SK-MEL-5 (cell line): ENCODE results near the gene OR52B2. TPM values are rescaled to one million over a fixed set of nuclear protein-coding genes. Genes with fewer than 3 reads are reported as not detected.
"Not testable (repeated sequence)": the region's sequence is repeated elsewhere in the genome, so short reads cannot be mapped to it uniquely, and the experiment has no call there.

ENCODE experiments used
- DNase-seq: peaks from one replicate; pipeline ENCODE4 v3.0.0-alpha.2; 2016; ENCODE audit warnings: low read depth, low spot score
- in situ Hi-C: cut with HindIII; loops from 2 replicates; pipeline ENCODE4 v1.10.0; 2016; ENCODE audit warnings: low sequenced_read_pairs, high pct_unique_total_duplicates, low pct_unique_long_range_greater_than_20kb
- total RNA-seq: library from RNA; depleted of rRNA; stranded (reverse); fragments of >200 nt; shearing (Covaris generic); gene quantifications from 2 replicates; pipeline ENCODE4 v1.2.3, GENCODE V29; 2014; rRNA removed

Gene OR52B2
- total RNA-seq, 1 experiment from 2014 or later: not detected

- in situ Hi-C loops: no loop called here
- peak; percentile 82 for DNase-seq
Measured at GRCh38 chr11:6194065-6194581, 24.0 kb upstream of the OR52B2 start.

- in situ Hi-C loops: no loop called here
Measured at GRCh38 chr11:6191742-6192141, 21.6 kb upstream of the OR52B2 start.

GRCh38 chr11:6175440-6175839, 5.3 kb upstream of the OR52B2 start:
- no peak for DNase-seq
- in situ Hi-C loops: no loop called here

More at GRCh38 chr11:6191742-6192141, 21.6 kb upstream of the OR52B2 start:
- DNase-seq: no peak

GRCh38 chr11:6156628-6157359, 13.3 kb downstream of the OR52B2 start:
- no peak for DNase-seq
- in situ Hi-C loops: no loop called here

GRCh38 chr11:6152126-6152525, 18.0 kb downstream of the OR52B2 start:
- in situ Hi-C loops: no loop called here
- no peak for DNase-seq

- in situ Hi-C loops: no loop called here
- DNase-seq: no peak
Measured at GRCh38 chr11:6151117-6151516, 19.0 kb downstream of the OR52B2 start.

GRCh38 chr11:6143737-6144136, 26.4 kb downstream of the OR52B2 start:
- DNase-seq, in situ Hi-C loops: not testable (repeated sequence)

GRCh38 chr11:6142936-6143335, 27.2 kb downstream of the OR52B2 start:
- in situ Hi-C loops: no loop called here
- DNase-seq: no peak

- in situ Hi-C loops, DNase-seq: not testable (repeated sequence)
Measured at GRCh38 chr11:6135936-6136335, 34.2 kb downstream of the OR52B2 start.

GRCh38 chr11:6132431-6132830, 37.7 kb downstream of the OR52B2 start:
- in situ Hi-C loops: no loop called here
- DNase-seq: no peak

GRCh38 chr11:6129635-6130034, 40.5 kb downstream of the OR52B2 start:
- no peak for DNase-seq
- in situ Hi-C loops: no loop called here

- DNase-seq: no peak
- in situ Hi-C loops: no loop called here
Measured at GRCh38 chr11:6129011-6129410, 41.1 kb downstream of the OR52B2 start.

GRCh38 chr11:6127881-6128280, 42.2 kb downstream of the OR52B2 start:
- in situ Hi-C loops: no loop called here
- no peak for DNase-seq

GRCh38 chr11:6124245-6124644, 45.9 kb downstream of the OR52B2 start:
- DNase-seq: no peak
- in situ Hi-C loops: no loop called here

Other genes with a start within 250 kb of the OR52B2 start
- not detected in 2 replicates for gene OR56A3, start 228.1 kb downstream of the OR52B2 start, total RNA-seq
- not detected in 2 replicates for gene OR56A5, start 201.8 kb downstream of the OR52B2 start, total RNA-seq
- gene OR52L1, start 183.3 kb downstream of the OR52B2 start, total RNA-seq: not detected in 2 replicates
- not detected in 2 replicates for gene OR56A4, start 163.4 kb downstream of the OR52B2 start, total RNA-seq
- gene OR56A1, start 139.6 kb downstream of the OR52B2 start, total RNA-seq: not detected in 2 replicates
- gene OR56B4, start 62.6 kb downstream of the OR52B2 start, total RNA-seq: not detected in 2 replicates
- not detected in 2 replicates for gene OR52W1, start 28.9 kb upstream of the OR52B2 start, total RNA-seq
- gene C11orf42, start 35.2 kb upstream of the OR52B2 start, total RNA-seq: not detected in 2 replicates
- gene FHIP1B, start 64.3 kb upstream of the OR52B2 start, total RNA-seq: 13.5 and 16.8 TPM in 2 replicates
- not detected in 2 replicates for gene CNGA4, start 68.8 kb upstream of the OR52B2 start, total RNA-seq
- gene CCKBR, start 89.5 kb upstream of the OR52B2 start, total RNA-seq: not detected in 2 replicates
- gene CAVIN3, start 150.2 kb upstream of the OR52B2 start, total RNA-seq: 6.7 and 8.5 TPM in 2 replicates
- 39.4 and 40.0 TPM in 2 replicates for gene SMPD1, start 220.1 kb upstream of the OR52B2 start, total RNA-seq
- 38.0 and 46.2 TPM in 2 replicates for gene APBB1, start 248.8 kb upstream of the OR52B2 start, total RNA-seq